ENCODE measurements around the gene SNAPC4. TPM values are rescaled to one million over a fixed set of nuclear protein-coding genes. Genes with fewer than 3 reads are reported as not detected.
A peak's percentile ranks its signal among the peaks of the same experiment; 100 is the strongest.

Gene SNAPC4
- total and polyA plus RNA-seq, 9 of the 15 experiments (the other 6 are each of a cell fraction or from before 2014, with no cell fraction given) = 0.21 to 21.8 (median 8.8) TPM

GRCh38 chr9:136372561-136373299 lies 27.2 kb downstream of the SNAPC4 start (continued):
- TF ChIP-seq, protein P1, sequence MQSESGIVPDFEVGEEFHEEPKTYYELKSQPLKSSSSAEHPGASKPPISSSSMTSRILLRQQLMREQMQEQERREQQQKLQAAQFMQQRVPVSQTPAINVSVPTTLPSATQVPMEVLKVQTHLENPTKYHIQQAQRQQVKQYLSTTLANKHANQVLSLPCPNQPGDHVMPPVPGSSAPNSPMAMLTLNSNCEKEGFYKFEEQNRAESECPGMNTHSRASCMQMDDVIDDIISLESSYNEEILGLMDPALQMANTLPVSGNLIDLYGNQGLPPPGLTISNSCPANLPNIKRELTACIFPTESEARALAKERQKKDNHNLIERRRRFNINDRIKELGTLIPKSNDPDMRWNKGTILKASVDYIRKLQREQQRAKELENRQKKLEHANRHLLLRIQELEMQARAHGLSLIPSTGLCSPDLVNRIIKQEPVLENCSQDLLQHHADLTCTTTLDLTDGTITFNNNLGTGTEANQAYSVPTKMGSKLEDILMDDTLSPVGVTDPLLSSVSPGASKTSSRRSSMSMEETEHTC (IDR thresholded peaks at IDR 0.05) = no peak
- TF ChIP-seq ETV5 (CRISPR knock-in tag; IDR thresholded peaks at IDR 0.05; ENCODE audit: low read depth) (no peak), MTA1 (IDR thresholded peaks at IDR 0.05; ENCODE audit: borderline replicate concordance) (peak; percentile 38; the same call in 1 of the 2 replicates), ZNF707 (CRISPR knock-in tag; conservative IDR thresholded peaks at IDR 0.05) (no peak), TRIM24 (IDR thresholded peaks at IDR 0.05) (no peak), GABPA (tag; conservative IDR thresholded peaks at IDR 0.05; ENCODE audit: low read depth) (0 out of 2 replicates have a peak, but pooled peaks have one; percentile 25), CREB3 (tag; conservative IDR thresholded peaks at IDR 0.05; ENCODE audit: low read depth) (no peak), ADNP (tag; IDR thresholded peaks at IDR 0.05) (no peak), BMI1 (IDR thresholded peaks at IDR 0.05; ENCODE audit: low read length) (no peak), FOS (IDR thresholded peaks at IDR 0.05; ENCODE audit: extremely low read depth, insufficient read length) (no peak), MYC (IDR thresholded peaks at IDR 0.05; ENCODE audit: low read depth, low read length) (peak; percentile 94), MYC (CRISPR knock-in tag; IDR thresholded peaks at IDR 0.05; ENCODE audit: borderline replicate concordance, low read depth) (peak; percentile 74; the same call in 1 of the 2 replicates), NFE2L1 (tag; IDR thresholded peaks at IDR 0.05; ENCODE audit: borderline replicate concordance, low read depth) (no peak), CBX8 (IDR thresholded peaks at IDR 0.05; ENCODE audit: borderline replicate concordance, extremely low read depth, low read depth, low read length, poor library complexity, severe bottlenecking) (no peak), CBFA2T3 (IDR thresholded peaks at IDR 0.05) (0 out of 2 replicates have a peak, but pooled peaks have one; percentile 10), SIN3B (IDR thresholded peaks at IDR 0.05; ENCODE audit: low read depth) (peak; percentile 19; the same call in 1 of the 2 replicates), RFX5 (IDR thresholded peaks at IDR 0.05; ENCODE audit: low read depth, low read length) (no peak), NCOA6 (IDR thresholded peaks at IDR 0.05) (no peak), NRF1 (conservative IDR thresholded peaks at IDR 0.05 in 1 of 2, IDR thresholded peaks at IDR 0.05 in 1 of 2) (peak; percentile 72 to 78)
- TF ChIP-seq, protein P2, sequence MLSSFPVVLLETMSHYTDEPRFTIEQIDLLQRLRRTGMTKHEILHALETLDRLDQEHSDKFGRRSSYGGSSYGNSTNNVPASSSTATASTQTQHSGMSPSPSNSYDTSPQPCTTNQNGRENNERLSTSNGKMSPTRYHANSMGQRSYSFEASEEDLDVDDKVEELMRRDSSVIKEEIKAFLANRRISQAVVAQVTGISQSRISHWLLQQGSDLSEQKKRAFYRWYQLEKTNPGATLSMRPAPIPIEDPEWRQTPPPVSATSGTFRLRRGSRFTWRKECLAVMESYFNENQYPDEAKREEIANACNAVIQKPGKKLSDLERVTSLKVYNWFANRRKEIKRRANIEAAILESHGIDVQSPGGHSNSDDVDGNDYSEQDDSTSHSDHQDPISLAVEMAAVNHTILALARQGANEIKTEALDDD (IDR thresholded peaks at IDR 0.05) = no peak
- TF ChIP-seq, protein P3, sequence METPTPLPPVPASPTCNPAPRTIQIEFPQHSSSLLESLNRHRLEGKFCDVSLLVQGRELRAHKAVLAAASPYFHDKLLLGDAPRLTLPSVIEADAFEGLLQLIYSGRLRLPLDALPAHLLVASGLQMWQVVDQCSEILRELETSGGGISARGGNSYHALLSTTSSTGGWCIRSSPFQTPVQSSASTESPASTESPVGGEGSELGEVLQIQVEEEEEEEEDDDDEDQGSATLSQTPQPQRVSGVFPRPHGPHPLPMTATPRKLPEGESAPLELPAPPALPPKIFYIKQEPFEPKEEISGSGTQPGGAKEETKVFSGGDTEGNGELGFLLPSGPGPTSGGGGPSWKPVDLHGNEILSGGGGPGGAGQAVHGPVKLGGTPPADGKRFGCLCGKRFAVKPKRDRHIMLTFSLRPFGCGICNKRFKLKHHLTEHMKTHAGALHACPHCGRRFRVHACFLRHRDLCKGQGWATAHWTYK (CRISPR knock-in tag; IDR thresholded peaks at IDR 0.05) = no peak; the same call in 1 of the 2 replicates
